HEK293 (cell line): ENCODE results near the gene PAX3.

Source experiments
- CTCF ChIA-PET: fragments of 350-600 bp; formaldehyde crosslinking; extraction: SDS; loops from one replicate; lab custom pipeline; 2021; ENCODE audit warnings: antibody characterized with exemption; lab: Yijun Ruan, JAX
- POLR2A ChIA-PET: fragments of 300-600 bp; formaldehyde crosslinking; extraction: SDS; loops from one replicate; lab custom pipeline; 2020; ENCODE audit warnings: antibody characterized with exemption, inconsistent platforms; lab: Yijun Ruan, JAX
- H3K27ac ChIP-seq: fragments of 200-500 bp; sonication (Bioruptor generic); 2 replicates; pipeline ENCODE4 v1.5.1; 2014; ENCODE audit warnings: low read depth, low read length, control low read depth, inconsistent platforms; ENCODE audit errors: extremely low read depth
- H3K36me3 ChIP-seq, 2 experiments: fragments of 200-500 bp in 1 of 2; sonication (Bioruptor generic) in 1 of 2; 1 replicate in 1 of 2; 2 replicates in 1 of 2; pipeline ENCODE4 v1.5.1; 2014 to 2017; ENCODE audit warnings: inconsistent platforms in 2 of 2, low read length in 2 of 2; ENCODE audit not compliant: control insufficient read depth in 2 of 2, insufficient read depth in 1 of 2
- H3K4me1 ChIP-seq: fragments of 200-500 bp; sonication (Bioruptor generic); 2 replicates; pipeline ENCODE4 v1.5.1; 2014; ENCODE audit warnings: mild to moderate bottlenecking, low read length, inconsistent platforms; ENCODE audit not compliant: control insufficient read depth, insufficient read depth
- H3K4me3 ChIP-seq: 2 replicates; pipeline ENCODE4 v1.5.1; 2011; ENCODE audit warnings: low read depth, mild to moderate bottlenecking, control low read depth, low read length, moderate library complexity
- H3K9me3 ChIP-seq: fragments of 200-500 bp; sonication (Bioruptor generic); 2 replicates; pipeline ENCODE4 v1.5.1; 2014; ENCODE audit warnings: low read depth, low read length, inconsistent platforms; ENCODE audit not compliant: control insufficient read depth, insufficient read depth
- FEZF1 ChIP-seq: fragments of 450-650 bp; formaldehyde crosslinking; IDR thresholded peaks from 2 replicates; pipeline ENCODE4 v1.5.1; 2016; ENCODE audit warnings: missing biosample characterization, missing genetic modification characterization
- PRDM1 ChIP-seq: fragments of 450-650 bp; formaldehyde crosslinking; IDR thresholded peaks from 2 replicates; pipeline ENCODE4; 2016; ENCODE audit warnings: missing biosample characterization, missing genetic modification characterization
- SCRT2 ChIP-seq: fragments of 450-650 bp; formaldehyde crosslinking; IDR thresholded peaks from 2 replicates; pipeline ENCODE4 v1.5.1; 2016; ENCODE audit warnings: missing biosample characterization, missing genetic modification characterization
- TCF7L2 ChIP-seq: IDR thresholded peaks from 2 replicates; pipeline ENCODE4 v1.6.1; 2011; ENCODE audit warnings: low read depth, mild to moderate bottlenecking, inconsistent platforms, low read length, moderate library complexity, borderline replicate concordance
- ZBTB1 ChIP-seq: fragments of 450-650 bp; formaldehyde crosslinking; IDR thresholded peaks from 2 replicates; pipeline ENCODE4 v1.5.1; 2016; ENCODE audit warnings: missing biosample characterization, missing genetic modification characterization
- ZBTB8A ChIP-seq: fragments of 450-650 bp; formaldehyde crosslinking; IDR thresholded peaks from 2 replicates; pipeline ENCODE4 v1.5.1; 2016; ENCODE audit warnings: missing biosample characterization, missing genetic modification characterization
- ZFP69B ChIP-seq: fragments of 450-650 bp; formaldehyde crosslinking; IDR thresholded peaks from 2 replicates; pipeline ENCODE4 v1.5.1; 2016; ENCODE audit warnings: missing biosample characterization, missing genetic modification characterization
- ZNF133 ChIP-seq: fragments of 450-650 bp; formaldehyde crosslinking; IDR thresholded peaks from 2 replicates; pipeline ENCODE4 v1.5.1; 2016; ENCODE audit warnings: missing biosample characterization, missing genetic modification characterization
- ZNF335 ChIP-seq: fragments of 450-650 bp; formaldehyde crosslinking; conservative IDR thresholded peaks from 2 replicates; pipeline ENCODE4 v1.5.1; 2016; ENCODE audit warnings: missing biosample characterization, missing genetic modification characterization
- ZNF473 ChIP-seq: fragments of 450-650 bp; formaldehyde crosslinking; IDR thresholded peaks from 2 replicates; pipeline ENCODE4 v1.5.1; 2017; ENCODE audit warnings: missing biosample characterization, missing genetic modification characterization
- ZNF514 ChIP-seq: fragments of 450-650 bp; formaldehyde crosslinking; IDR thresholded peaks from 2 replicates; pipeline ENCODE4 v1.5.1; 2016; ENCODE audit warnings: missing biosample characterization, missing genetic modification characterization
- ZNF530 ChIP-seq: fragments of 450-650 bp; formaldehyde crosslinking; IDR thresholded peaks from 2 replicates; pipeline ENCODE4 v1.5.1; 2016; ENCODE audit warnings: low read depth, missing biosample characterization, missing genetic modification characterization
- ZNF558 ChIP-seq: fragments of 450-650 bp; formaldehyde crosslinking; IDR thresholded peaks from 2 replicates; pipeline ENCODE4 v1.5.1; 2016; ENCODE audit warnings: missing biosample characterization, missing genetic modification characterization
- ZNF596 ChIP-seq: fragments of 450-650 bp; IDR thresholded peaks from 2 replicates; pipeline ENCODE4 v1.5.0; 2018; ENCODE audit warnings: missing biosample characterization, mild to moderate bottlenecking, missing genetic modification characterization, moderate library complexity
- ZNF624 ChIP-seq: fragments of 450-650 bp; formaldehyde crosslinking; IDR thresholded peaks from 2 replicates; pipeline ENCODE4 v1.5.1; 2017; ENCODE audit warnings: missing biosample characterization, missing genetic modification characterization
- ZNF791 ChIP-seq: fragments of 450-650 bp; formaldehyde crosslinking; IDR thresholded peaks from 2 replicates; pipeline ENCODE4 v1.5.1; 2016; ENCODE audit warnings: missing biosample characterization, missing genetic modification characterization
- ZNF843 ChIP-seq: fragments of 450-650 bp; formaldehyde crosslinking; IDR thresholded peaks from 2 replicates; pipeline ENCODE4 v1.5.1; 2016; ENCODE audit warnings: missing biosample characterization, missing genetic modification characterization
- ZSCAN30 ChIP-seq: fragments of 450-650 bp; IDR thresholded peaks from 2 replicates; pipeline ENCODE4 v1.5.1; 2018; ENCODE audit warnings: missing biosample characterization, mild to moderate bottlenecking, missing genetic modification characterization, moderate library complexity
- TF ChIP-seq, protein P1 (sequence below): fragments of 450-650 bp; formaldehyde crosslinking; IDR thresholded peaks from 2 replicates; pipeline ENCODE4 v1.5.1; 2016; ENCODE audit warnings: missing biosample characterization, missing genetic modification characterization
- TF ChIP-seq, protein P2 (sequence below): fragments of 450-650 bp; formaldehyde crosslinking; IDR thresholded peaks from 2 replicates; pipeline ENCODE4 v1.5.1; 2016; ENCODE audit warnings: missing biosample characterization, missing genetic modification characterization
- TF ChIP-seq, protein P3 (sequence below): fragments of 450-650 bp; formaldehyde crosslinking; IDR thresholded peaks from 2 replicates; pipeline ENCODE4 v1.5.1; 2017; ENCODE audit warnings: missing biosample characterization, missing genetic modification characterization
- TF ChIP-seq, protein P4 (sequence below): fragments of 450-650 bp; formaldehyde crosslinking; IDR thresholded peaks from 2 replicates; pipeline ENCODE4 v1.5.1; 2016; ENCODE audit warnings: missing biosample characterization, missing genetic modification characterization
- TF ChIP-seq, protein P5 (sequence below): fragments of 450-650 bp; formaldehyde crosslinking; IDR thresholded peaks from 2 replicates; pipeline ENCODE4 v1.5.1; 2016; ENCODE audit warnings: missing biosample characterization, missing genetic modification characterization, borderline replicate concordance
- TF ChIP-seq, protein P6 (sequence below): fragments of 450-650 bp; formaldehyde crosslinking; IDR thresholded peaks from 2 replicates; pipeline ENCODE4 v1.5.1; 2016; ENCODE audit warnings: missing biosample characterization, missing genetic modification characterization
- TF ChIP-seq, protein P7 (sequence below): fragments of 450-650 bp; formaldehyde crosslinking; IDR thresholded peaks from 2 replicates; pipeline ENCODE4 v1.5.1; 2016; ENCODE audit warnings: missing biosample characterization, missing genetic modification characterization

PAX3 gene

DNA sequence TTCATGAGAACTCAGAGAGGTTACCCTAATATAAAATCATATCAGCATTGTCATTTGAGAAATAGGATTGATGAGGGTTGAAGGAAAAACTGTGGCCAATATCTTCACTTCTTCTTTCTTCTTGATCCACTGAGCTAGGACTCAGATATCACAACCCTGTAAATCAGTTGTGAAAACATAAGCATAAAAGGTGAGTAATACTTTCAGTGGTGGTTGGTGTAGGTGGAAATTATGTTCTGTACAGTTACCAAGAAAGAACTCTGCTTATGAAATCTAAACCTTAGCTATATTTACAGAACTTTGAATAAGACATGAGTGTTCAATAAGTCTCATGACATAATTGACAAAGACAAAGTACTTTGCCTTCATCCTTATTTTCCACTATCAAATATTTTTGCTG lies 56.3 kb downstream of the PAX3 start:
- CTCF ChIA-PET, result no interaction called here
- POLR2A ChIA-PET, result no interaction called here

DNA sequence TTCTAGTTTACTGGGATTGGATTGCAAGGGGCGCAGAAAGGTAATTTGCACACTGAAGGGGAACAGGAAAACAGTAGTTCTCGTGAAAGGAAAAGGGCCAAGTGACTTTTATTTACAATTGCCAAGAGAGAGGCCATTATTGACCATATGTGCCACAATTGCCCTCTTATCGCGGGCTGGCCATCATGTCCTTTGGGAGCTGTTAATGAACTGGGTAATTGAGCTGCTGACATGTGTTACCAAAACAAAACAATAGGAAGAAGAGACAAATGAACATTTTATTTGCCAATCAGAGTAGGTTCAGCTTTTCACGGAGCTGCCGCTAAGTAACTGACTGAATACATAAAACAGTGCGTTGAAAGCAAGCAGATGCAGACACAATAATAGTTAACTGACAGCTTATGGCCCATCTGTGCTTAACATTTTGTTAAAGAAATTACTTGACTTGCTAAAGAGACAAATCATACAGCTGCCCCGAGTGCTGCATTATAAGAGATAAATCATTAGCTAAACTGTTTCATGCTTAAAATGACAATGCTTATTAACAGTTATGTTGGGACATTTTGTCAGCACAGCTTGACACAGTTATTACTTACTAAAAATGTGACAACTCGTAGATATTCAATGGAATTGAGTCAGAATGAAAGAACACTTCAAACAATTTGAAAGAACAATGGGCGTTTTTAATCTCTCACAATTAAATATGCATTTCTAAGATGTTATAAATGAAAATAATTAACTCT lies 57.5 kb downstream of the PAX3 start:
- Histone ChIP-seq H3K4me3 (no peak overlapping the region), H3K9me3 (no peaks in the 10 kb centered on the region), H3K4me1 (peaks cover 26% of the 10 kb centered on the region), H3K27ac (no peak overlapping the region; the same call in 1 of the 2 replicates), H3K36me3 (peaks cover 0 to 3% of the 10 kb centered on the region in 2 experiments; a peak in 1 of 3 replicates)
- CTCF ChIA-PET, result interaction anchor here (1.0 kb wide), 1 partner anchor 13 kb away, joined by 3 read pairs; no protein-coding TSS in a partner anchor
- POLR2A ChIA-PET, result no interaction called here
- TF ChIP-seq FEZF1 (tag by site-specific recombination) (peak; percentile 93), ZNF596 (tag by site-specific recombination) (peak; percentile 83), ZNF558 (no peak), ZNF791 (tag by site-specific recombination) (no peak), PRDM1 (tag by site-specific recombination) (peak; percentile 52; the same call in 1 of the 2 replicates), ZNF843 (tag by site-specific recombination) (peak; percentile 81), ZNF133 (tag by site-specific recombination) (no peak), TCF7L2 (peak; percentile 39; the same call in 1 of the 2 replicates)
- TF ChIP-seq, protein P1, sequence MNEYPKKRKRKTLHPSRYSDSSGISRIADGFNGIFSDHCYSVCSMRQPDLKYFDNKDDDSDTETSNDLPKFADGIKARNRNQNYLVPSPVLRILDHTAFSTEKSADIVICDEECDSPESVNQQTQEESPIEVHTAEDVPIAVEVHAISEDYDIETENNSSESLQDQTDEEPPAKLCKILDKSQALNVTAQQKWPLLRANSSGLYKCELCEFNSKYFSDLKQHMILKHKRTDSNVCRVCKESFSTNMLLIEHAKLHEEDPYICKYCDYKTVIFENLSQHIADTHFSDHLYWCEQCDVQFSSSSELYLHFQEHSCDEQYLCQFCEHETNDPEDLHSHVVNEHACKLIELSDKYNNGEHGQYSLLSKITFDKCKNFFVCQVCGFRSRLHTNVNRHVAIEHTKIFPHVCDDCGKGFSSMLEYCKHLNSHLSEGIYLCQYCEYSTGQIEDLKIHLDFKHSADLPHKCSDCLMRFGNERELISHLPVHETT (tag by site-specific recombination), result peak; percentile 25; the same call in 1 of the 2 replicates
- TF ChIP-seq, protein P2, sequence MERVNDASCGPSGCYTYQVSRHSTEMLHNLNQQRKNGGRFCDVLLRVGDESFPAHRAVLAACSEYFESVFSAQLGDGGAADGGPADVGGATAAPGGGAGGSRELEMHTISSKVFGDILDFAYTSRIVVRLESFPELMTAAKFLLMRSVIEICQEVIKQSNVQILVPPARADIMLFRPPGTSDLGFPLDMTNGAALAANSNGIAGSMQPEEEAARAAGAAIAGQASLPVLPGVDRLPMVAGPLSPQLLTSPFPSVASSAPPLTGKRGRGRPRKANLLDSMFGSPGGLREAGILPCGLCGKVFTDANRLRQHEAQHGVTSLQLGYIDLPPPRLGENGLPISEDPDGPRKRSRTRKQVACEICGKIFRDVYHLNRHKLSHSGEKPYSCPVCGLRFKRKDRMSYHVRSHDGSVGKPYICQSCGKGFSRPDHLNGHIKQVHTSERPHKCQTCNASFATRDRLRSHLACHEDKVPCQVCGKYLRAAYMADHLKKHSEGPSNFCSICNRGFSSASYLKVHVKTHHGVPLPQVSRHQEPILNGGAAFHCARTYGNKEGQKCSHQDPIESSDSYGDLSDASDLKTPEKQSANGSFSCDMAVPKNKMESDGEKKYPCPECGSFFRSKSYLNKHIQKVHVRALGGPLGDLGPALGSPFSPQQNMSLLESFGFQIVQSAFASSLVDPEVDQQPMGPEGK (tag by site-specific recombination), result peak; percentile 15; the same call in 1 of the 2 replicates
- TF ChIP-seq, protein P3, sequence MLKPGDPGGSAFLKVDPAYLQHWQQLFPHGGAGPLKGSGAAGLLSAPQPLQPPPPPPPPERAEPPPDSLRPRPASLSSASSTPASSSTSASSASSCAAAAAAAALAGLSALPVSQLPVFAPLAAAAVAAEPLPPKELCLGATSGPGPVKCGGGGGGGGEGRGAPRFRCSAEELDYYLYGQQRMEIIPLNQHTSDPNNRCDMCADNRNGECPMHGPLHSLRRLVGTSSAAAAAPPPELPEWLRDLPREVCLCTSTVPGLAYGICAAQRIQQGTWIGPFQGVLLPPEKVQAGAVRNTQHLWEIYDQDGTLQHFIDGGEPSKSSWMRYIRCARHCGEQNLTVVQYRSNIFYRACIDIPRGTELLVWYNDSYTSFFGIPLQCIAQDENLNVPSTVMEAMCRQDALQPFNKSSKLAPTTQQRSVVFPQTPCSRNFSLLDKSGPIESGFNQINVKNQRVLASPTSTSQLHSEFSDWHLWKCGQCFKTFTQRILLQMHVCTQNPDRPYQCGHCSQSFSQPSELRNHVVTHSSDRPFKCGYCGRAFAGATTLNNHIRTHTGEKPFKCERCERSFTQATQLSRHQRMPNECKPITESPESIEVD (tag by site-specific recombination), result peak; percentile 83
- TF ChIP-seq, protein P4, sequence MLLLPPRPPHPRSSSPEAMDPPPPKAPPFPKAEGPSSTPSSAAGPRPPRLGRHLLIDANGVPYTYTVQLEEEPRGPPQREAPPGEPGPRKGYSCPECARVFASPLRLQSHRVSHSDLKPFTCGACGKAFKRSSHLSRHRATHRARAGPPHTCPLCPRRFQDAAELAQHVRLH (tag by site-specific recombination), result 0 out of 2 replicates have a peak, but pooled peaks have one; percentile 53
- TF ChIP-seq, protein P5, sequence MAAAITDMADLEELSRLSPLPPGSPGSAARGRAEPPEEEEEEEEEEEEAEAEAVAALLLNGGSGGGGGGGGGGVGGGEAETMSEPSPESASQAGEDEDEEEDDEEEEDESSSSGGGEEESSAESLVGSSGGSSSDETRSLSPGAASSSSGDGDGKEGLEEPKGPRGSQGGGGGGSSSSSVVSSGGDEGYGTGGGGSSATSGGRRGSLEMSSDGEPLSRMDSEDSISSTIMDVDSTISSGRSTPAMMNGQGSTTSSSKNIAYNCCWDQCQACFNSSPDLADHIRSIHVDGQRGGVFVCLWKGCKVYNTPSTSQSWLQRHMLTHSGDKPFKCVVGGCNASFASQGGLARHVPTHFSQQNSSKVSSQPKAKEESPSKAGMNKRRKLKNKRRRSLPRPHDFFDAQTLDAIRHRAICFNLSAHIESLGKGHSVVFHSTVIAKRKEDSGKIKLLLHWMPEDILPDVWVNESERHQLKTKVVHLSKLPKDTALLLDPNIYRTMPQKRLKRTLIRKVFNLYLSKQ (tag by site-specific recombination), result no peak

More for the DNA sequence above, 56.3 kb downstream of the PAX3 start:
- no peak for TF ChIP-seq ZFP69B (tag by site-specific recombination)
- no peak for TF ChIP-seq ZBTB1 (tag by site-specific recombination)
- TF ChIP-seq ZNF473 (tag by site-specific recombination), result no peak
- TF ChIP-seq ZSCAN30, result no peak
- TF ChIP-seq ZBTB8A (tag by site-specific recombination), result no peak
- TF ChIP-seq, protein P6, sequence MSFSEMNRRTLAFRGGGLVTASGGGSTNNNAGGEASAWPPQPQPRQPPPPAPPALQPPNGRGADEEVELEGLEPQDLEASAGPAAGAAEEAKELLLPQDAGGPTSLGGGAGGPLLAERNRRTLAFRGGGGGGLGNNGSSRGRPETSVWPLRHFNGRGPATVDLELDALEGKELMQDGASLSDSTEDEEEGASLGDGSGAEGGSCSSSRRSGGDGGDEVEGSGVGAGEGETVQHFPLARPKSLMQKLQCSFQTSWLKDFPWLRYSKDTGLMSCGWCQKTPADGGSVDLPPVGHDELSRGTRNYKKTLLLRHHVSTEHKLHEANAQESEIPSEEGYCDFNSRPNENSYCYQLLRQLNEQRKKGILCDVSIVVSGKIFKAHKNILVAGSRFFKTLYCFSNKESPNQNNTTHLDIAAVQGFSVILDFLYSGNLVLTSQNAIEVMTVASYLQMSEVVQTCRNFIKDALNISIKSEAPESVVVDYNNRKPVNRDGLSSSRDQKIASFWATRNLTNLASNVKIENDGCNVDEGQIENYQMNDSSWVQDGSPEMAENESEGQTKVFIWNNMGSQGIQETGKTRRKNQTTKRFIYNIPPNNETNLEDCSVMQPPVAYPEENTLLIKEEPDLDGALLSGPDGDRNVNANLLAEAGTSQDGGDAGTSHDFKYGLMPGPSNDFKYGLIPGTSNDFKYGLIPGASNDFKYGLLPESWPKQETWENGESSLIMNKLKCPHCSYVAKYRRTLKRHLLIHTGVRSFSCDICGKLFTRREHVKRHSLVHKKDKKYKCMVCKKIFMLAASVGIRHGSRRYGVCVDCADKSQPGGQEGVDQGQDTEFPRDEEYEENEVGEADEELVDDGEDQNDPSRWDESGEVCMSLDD, result no peak
- TF ChIP-seq ZNF530 (tag by site-specific recombination), result no peak
- TF ChIP-seq, protein P7, sequence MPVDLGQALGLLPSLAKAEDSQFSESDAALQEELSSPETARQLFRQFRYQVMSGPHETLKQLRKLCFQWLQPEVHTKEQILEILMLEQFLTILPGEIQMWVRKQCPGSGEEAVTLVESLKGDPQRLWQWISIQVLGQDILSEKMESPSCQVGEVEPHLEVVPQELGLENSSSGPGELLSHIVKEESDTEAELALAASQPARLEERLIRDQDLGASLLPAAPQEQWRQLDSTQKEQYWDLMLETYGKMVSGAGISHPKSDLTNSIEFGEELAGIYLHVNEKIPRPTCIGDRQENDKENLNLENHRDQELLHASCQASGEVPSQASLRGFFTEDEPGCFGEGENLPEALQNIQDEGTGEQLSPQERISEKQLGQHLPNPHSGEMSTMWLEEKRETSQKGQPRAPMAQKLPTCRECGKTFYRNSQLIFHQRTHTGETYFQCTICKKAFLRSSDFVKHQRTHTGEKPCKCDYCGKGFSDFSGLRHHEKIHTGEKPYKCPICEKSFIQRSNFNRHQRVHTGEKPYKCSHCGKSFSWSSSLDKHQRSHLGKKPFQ (tag by site-specific recombination), result no peak
- no peak for TF ChIP-seq ZNF514 (tag by site-specific recombination)
- no peak for TF ChIP-seq ZNF335 (tag by site-specific recombination)
- TF ChIP-seq SCRT2, result no peak
- TF ChIP-seq ZNF624 (tag by site-specific recombination), result no peak
- Histone ChIP-seq H3K4me3 (no peak overlapping the region), H3K9me3 (no peaks in the 10 kb centered on the region), H3K27ac (no peak overlapping the region), H3K4me1 (peaks cover 26% of the 10 kb centered on the region), H3K36me3 (peaks cover 0 to 3% of the 10 kb centered on the region in 2 experiments; a peak in 1 of 3 replicates)
